ENCODE data around the gene WDR70.

- TF ChIP-seq SP1 (IDR thresholded peaks at IDR 0.05): no peak
- no peak for TF ChIP-seq NFRKB (IDR thresholded peaks at IDR 0.05)
- TF ChIP-seq FOXM1 (IDR thresholded peaks at IDR 0.05; ENCODE audit: borderline replicate concordance): no peak
- TF ChIP-seq ELF4 (IDR thresholded peaks at IDR 0.05): no peak
- no peak for TF ChIP-seq L3MBTL2 (conservative IDR thresholded peaks at IDR 0.05)
- no peak for TF ChIP-seq BHLHE40 (IDR thresholded peaks at IDR 0.05; ENCODE audit: borderline replicate concordance)
- no peak for TF ChIP-seq SUZ12 (IDR thresholded peaks at IDR 0.05)
- no peak for TF ChIP-seq HDGF (IDR thresholded peaks at IDR 0.05; ENCODE audit: borderline replicate concordance)
- no peak for TF ChIP-seq FOXK2 (IDR thresholded peaks at IDR 0.05)
Measured at GRCh38 chr5:37776826-37777225, 397.7 kb downstream of the WDR70 start.

Measured in HEK293T (cell line).